Measurements from ENCODE around the gene NMT2.
A peak's percentile ranks its signal among the peaks of the same experiment; 100 is the strongest.

Gene NMT2

GRCh38 chr10:15197276-15197675 is 28.8 kb upstream of the NMT2 start:
- TF ChIP-seq CTCF (IDR thresholded peaks at IDR 0.05; ENCODE audit: insufficient read depth, low read depth, low read length, missing control alignments) = no peak
- no peak overlapping the region for H3K4me3 ChIP-seq (ENCODE audit: low read depth, low read length)
- DNase-seq (ENCODE audit: low read depth) = no peak

GRCh38 chr10:15196021-15196834 is 27.7 kb upstream of the NMT2 start:
- DNase-seq (ENCODE audit: low read depth) = peak; percentile 60
- TF ChIP-seq CTCF (IDR thresholded peaks at IDR 0.05; ENCODE audit: insufficient read depth, low read depth, low read length, missing control alignments) = no peak
- H3K4me3 ChIP-seq (ENCODE audit: low read depth, low read length) = peak overlapping the region; percentile 9

- DNase-seq (ENCODE audit: low read depth) = no peak
- TF ChIP-seq CTCF (IDR thresholded peaks at IDR 0.05; ENCODE audit: insufficient read depth, low read depth, low read length, missing control alignments) = no peak
- H3K4me3 ChIP-seq (ENCODE audit: low read depth, low read length) = no peak overlapping the region
These were observed 20.8 kb upstream of the NMT2 start for GRCh38 chr10:15189133-15189885.

- H3K4me3 ChIP-seq (ENCODE audit: low read depth, low read length) = no peak overlapping the region
- no peak for TF ChIP-seq CTCF (IDR thresholded peaks at IDR 0.05; ENCODE audit: insufficient read depth, low read depth, low read length, missing control alignments)
- no peak for DNase-seq (ENCODE audit: low read depth)
These were observed 20.1 kb upstream of the NMT2 start for GRCh38 chr10:15188603-15189002.

- TF ChIP-seq CTCF (IDR thresholded peaks at IDR 0.05; ENCODE audit: insufficient read depth, low read depth, low read length, missing control alignments) = no peak
These were observed 15.4 kb upstream of the NMT2 start for GRCh38 chr10:15183689-15184481.

GRCh38 chr10:15182540-15183207 is 14.2 kb upstream of the NMT2 start:
- no peak overlapping the region for H3K4me3 ChIP-seq (ENCODE audit: low read depth, low read length)
- TF ChIP-seq CTCF (IDR thresholded peaks at IDR 0.05; ENCODE audit: insufficient read depth, low read depth, low read length, missing control alignments) = no peak
- DNase-seq (ENCODE audit: low read depth) = no peak

More at GRCh38 chr10:15183689-15184481, 15.4 kb upstream of the NMT2 start:
- no peak for DNase-seq (ENCODE audit: low read depth)
- H3K4me3 ChIP-seq (ENCODE audit: low read depth, low read length) = no peak overlapping the region
